GM12872 (cell line): ENCODE measurements around the gene SCN3A.
A peak's percentile ranks its signal among the peaks of the same experiment; 100 is the strongest.

Experiments used
- TF ChIP-seq, protein P1 (sequence below): IDR thresholded peaks from 3 replicates; pipeline ENCODE4 v1.5.1; 2011; ENCODE audit warnings: low read depth, mild to moderate bottlenecking, low read length, moderate library complexity; ENCODE audit not compliant: insufficient read depth

SCN3A gene

DNA sequence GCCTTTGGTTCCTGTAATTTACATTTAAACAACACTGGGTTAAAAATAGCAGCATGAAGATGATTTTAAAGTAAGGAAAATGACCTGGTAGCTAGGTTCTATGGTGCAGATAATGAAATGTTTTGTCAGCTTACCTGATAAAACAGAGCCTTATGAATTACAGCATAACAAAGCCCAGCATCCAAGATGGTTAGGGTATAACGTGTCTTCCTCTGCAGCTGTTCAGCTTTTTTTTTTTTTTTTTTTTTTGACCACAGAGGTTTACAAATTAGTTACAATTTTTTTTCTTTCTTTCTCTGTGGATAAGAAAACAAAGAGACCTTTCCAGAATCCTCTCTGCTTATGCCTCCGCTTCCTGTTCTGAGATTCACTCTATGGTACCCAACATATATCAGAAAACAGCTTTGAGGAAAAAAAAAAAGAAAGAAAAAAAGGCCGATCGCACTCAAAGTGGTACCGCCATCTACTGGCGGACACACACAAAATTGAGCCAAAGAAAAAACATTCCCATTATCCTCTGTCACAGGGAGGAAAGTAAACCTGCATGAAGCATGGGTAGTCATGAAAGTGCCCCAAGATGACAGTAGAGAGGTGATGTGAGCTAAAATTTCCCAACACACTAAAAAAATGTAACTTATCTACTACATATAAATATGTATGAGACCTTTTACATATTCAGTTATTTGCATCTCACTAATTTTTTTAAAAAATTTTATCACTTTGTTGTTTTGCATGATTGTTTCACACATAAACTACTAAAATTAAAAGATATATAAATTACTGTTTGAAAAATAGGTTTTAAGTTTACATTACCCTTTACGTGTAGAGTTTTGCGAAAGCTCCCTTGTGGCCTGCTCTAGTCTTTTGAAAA lies at the start of gene SCN3A:
TSS of gene SCN3A (minus strand) at position 362 of the 871 bp plus-strand sequence. CDS start 27,656 bp downstream, outside the sequence.
- TF ChIP-seq, protein P1, sequence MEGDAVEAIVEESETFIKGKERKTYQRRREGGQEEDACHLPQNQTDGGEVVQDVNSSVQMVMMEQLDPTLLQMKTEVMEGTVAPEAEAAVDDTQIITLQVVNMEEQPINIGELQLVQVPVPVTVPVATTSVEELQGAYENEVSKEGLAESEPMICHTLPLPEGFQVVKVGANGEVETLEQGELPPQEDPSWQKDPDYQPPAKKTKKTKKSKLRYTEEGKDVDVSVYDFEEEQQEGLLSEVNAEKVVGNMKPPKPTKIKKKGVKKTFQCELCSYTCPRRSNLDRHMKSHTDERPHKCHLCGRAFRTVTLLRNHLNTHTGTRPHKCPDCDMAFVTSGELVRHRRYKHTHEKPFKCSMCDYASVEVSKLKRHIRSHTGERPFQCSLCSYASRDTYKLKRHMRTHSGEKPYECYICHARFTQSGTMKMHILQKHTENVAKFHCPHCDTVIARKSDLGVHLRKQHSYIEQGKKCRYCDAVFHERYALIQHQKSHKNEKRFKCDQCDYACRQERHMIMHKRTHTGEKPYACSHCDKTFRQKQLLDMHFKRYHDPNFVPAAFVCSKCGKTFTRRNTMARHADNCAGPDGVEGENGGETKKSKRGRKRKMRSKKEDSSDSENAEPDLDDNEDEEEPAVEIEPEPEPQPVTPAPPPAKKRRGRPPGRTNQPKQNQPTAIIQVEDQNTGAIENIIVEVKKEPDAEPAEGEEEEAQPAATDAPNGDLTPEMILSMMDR, result peak; percentile 68

DNA sequence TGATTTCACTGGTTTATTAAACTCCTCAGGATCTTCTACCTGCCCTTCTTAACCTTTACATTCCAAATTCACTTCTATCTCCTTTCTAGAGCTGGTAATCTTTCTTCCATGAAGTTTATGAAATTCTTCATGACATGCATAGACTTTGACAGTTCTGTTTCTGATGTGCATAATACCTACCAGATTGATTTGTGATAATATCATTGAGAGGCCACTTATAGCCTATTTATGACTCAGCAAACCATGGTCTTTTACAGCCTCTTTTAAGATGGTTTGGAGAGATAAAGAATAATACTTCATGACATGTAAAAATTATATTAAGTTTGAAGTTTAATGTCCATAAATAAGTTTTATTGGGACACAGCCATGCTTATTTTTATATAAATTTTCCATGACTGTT lies 49.3 kb upstream of the SCN3A start:
- TF ChIP-seq, protein P1, result no peak

DNA sequence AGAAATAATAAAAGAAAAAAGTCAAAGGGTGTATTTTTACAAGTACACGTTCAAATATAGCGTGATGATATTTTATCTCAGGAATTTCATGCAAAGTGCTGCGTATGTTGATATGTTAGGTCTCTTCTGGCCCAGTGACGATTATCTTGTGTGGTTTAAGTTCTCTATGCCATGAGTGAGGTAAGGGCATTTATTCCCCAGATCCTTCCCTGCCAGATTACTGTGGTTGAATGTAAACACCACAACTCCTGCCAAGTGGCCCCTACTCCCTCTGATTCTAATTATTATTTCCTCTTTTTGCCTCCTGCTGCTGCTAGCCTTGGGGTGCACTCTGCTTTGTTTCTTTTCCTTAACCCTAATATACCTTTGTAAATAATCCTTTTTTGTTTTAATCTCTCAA lies 47.5 kb upstream of the SCN3A start:
- TF ChIP-seq, protein P1, result no peak

GRCh38 chr2:165248238-165248637 lies 44.4 kb upstream of the SCN3A start:
- TF ChIP-seq, protein P1, result no peak

- TF ChIP-seq, protein P1, result no peak
Observed at GRCh38 chr2:165245081-165245793, 41.4 kb upstream of the SCN3A start.

DNA sequence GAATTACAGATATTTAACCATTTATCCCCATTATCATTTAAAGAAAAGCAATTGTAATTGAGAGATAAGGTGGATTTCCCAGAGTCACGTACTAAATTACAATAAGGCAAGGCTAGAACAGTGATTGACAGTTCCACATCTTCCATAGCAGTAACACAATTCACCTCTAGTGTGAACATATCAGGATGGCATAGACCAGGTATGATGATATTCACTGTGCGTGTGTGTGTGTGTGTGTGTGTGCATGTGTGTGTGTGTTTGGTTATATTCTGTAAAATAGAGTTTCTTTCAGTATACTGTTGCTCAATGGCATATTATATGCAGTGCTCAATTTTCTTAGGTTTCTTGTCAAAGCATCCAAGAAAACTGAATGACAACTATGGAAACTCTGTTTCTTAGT lies 37.1 kb upstream of the SCN3A start:
- TF ChIP-seq, protein P1, result no peak

DNA sequence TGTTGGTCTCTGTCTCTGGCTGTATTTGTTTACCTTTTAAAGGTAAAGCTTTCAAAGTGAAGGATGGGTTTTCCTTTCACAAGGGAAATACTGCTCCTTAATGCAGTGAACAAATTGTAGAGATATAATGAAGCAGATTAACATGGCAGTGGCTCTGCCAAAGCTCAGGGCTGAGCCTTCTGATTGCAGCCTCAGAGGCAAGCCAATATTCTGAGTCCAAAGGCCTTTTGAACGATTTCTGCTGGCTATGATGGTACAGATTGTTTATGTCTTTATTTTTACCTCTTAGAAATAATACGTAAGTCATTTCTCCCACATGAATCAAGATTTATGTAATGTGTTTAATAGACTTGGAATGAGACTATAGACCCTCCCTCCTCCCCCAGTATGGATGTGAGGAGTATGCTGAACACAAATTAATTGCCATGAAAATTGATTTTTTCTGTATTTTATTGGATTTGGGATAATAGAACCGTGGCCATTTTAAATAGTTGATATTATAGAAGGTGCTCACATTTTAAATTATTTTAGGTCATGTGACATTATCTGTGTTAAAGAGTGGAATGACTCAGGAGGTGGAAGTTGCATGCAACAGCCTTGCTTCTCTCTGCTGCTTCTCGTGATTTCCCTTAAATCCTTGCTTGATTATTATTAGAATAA lies 36.1 kb upstream of the SCN3A start:
- TF ChIP-seq, protein P1, result no peak
